Measurements from ENCODE around the gene IGHMBP2.
A peak's percentile ranks its signal among the peaks of the same experiment; 100 is the strongest.
"Not testable (repeated sequence)": the region's sequence is repeated elsewhere in the genome, so short reads cannot be mapped to it uniquely, and the experiment has no call there.

IGHMBP2 gene

DNA sequence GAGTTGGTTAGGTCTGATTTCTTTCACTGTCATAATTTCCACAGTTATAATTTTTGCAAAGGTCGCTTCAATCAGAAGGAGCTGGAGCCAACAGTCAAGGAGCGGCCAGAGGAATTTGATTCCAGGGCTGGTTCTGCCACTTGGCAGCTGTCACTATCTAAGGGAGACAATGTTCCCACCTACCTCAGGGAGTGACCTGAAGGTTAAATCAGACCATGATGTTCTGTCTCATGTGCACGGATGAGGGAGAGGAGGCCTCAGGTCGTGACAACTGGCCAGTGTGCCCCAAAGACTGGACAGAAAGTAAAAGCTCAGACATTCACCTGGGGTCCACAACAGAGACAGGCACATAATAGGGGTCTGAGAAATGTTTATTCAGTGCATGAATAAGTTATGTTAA lies 69.5 kb downstream of the IGHMBP2 start:
- ChIA-PET CTCF (interaction anchor here (1.6 kb wide), 1 partner anchor 17 kb away, joined by 4 read pairs; no protein-coding TSS in a partner anchor), POLR2A (no interaction called here)
- Histone ChIP-seq H3K4me1 (ENCODE audit: control extremely low read depth in 1 of 4, control insufficient read depth in 4 of 4, insufficient read depth in 4 of 4, low read length in 3 of 4) (peaks cover 0 to under 1% (median under 1%) of the 10 kb centered on the region in 4 experiments), H3K36me3 (ENCODE audit: control insufficient read depth in 4 of 4, insufficient read depth in 4 of 4, low read length in 3 of 4) (no peaks in the 10 kb centered on the region), H3K4me3 (ENCODE audit: control insufficient read depth in 1 of 7, extremely low read depth in 1 of 7, insufficient read depth in 4 of 7, low read depth in 2 of 7, low read length in 6 of 7) (no peak overlapping the region), H3K9me3 (ENCODE audit: control extremely low read depth in 1 of 5, control insufficient read depth in 4 of 5, insufficient read depth in 2 of 5, low read depth in 1 of 5, low read length in 4 of 5) (no peaks in the 10 kb centered on the region), H3K27me3 (replicated peaks in 2 of 5; ENCODE audit: control insufficient read depth in 4 of 5, insufficient read depth in 5 of 5, low read length in 4 of 5) (peaks cover 2 to 14% (median 3%) of the 10 kb centered on the region in 5 experiments), H3K27ac (ENCODE audit: insufficient read depth in 1 of 2, low read depth in 1 of 2, low read length in 2 of 2, poor library complexity in 1 of 2, severe bottlenecking in 2 of 2) (no peak overlapping the region)
- DNase-seq = no peak
- WGBS (ENCODE audit: insufficient coverage) = 87% methylated on average over 4 of the region's 4 CpGs

GRCh38 chr11:68973706-68974105 lies 70.0 kb downstream of the IGHMBP2 start:
- H3K4me3 ChIP-seq (ENCODE audit: control insufficient read depth in 1 of 7, extremely low read depth in 1 of 7, insufficient read depth in 4 of 7, low read depth in 2 of 7, low read length in 6 of 7); H3K36me3 ChIP-seq (ENCODE audit: control insufficient read depth in 4 of 4, insufficient read depth in 4 of 4, low read length in 3 of 4); H3K27ac ChIP-seq (ENCODE audit: insufficient read depth in 1 of 2, low read depth in 1 of 2, low read length in 2 of 2, poor library complexity in 1 of 2, severe bottlenecking in 2 of 2); H3K4me1 ChIP-seq (ENCODE audit: control extremely low read depth in 1 of 4, control insufficient read depth in 4 of 4, insufficient read depth in 4 of 4, low read length in 3 of 4); DNase-seq; H3K9me3 ChIP-seq (ENCODE audit: control extremely low read depth in 1 of 5, control insufficient read depth in 4 of 5, insufficient read depth in 2 of 5, low read depth in 1 of 5, low read length in 4 of 5); POLR2A ChIA-PET: not testable (repeated sequence)
- CTCF ChIA-PET = interaction anchor here (1.6 kb wide), 1 partner anchor 17 kb away, joined by 4 read pairs; no protein-coding TSS in a partner anchor
- H3K27me3 ChIP-seq (replicated peaks in 2 of 5; ENCODE audit: control insufficient read depth in 4 of 5, insufficient read depth in 5 of 5, low read length in 4 of 5) = peaks cover 2 to 10% (median 3%) of the 10 kb centered on the region in 5 experiments
- 92% methylated on average over 6 of the region's 12 CpGs for WGBS (ENCODE audit: insufficient coverage)

DNA sequence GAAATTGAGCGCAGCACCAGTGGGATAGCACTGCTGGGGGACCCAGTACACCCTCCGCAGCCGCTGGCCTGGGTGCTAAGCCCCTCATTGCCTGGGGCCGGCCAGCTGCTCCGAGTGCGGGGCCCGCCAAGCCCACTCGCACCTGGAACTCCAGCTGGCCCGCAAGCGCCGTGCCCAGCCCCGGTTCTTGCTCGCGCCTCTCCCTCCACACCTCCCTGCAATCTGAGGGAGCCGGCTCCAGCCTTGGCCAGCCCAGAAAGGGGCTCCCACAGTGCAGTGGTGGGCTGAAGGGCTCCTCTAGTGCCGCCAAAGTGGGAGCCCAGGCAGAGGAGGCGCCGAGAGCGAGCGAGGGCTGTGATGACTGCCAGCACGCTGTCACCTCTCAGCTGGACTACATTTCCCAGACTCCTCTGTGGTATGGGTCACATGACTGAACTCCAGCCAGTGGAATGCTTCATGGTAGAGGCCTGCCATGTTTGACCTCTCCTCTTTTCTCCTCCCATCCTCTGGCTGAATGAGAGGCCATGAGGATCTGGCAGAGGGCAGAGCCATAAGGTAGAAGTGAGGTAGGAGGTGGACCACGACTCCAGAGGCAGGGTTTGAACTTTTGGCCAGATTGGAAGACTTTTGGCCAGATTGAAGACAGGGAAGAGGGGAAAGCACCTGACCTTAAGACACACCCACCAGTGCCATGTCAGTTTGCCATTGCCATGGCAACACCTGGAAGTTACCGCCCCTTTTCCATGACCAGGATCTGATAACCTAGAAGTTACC lies 70.9 kb downstream of the IGHMBP2 start:
- Histone ChIP-seq H3K4me1 (ENCODE audit: control extremely low read depth in 1 of 4, control insufficient read depth in 4 of 4, insufficient read depth in 4 of 4, low read length in 3 of 4) (peaks cover 0 to 11% (median 10%) of the 10 kb centered on the region in 4 experiments), H3K4me3 (ENCODE audit: control insufficient read depth in 1 of 7, extremely low read depth in 1 of 7, insufficient read depth in 4 of 7, low read depth in 2 of 7, low read length in 6 of 7) (no peak overlapping the region), H3K36me3 (ENCODE audit: control insufficient read depth in 4 of 4, insufficient read depth in 4 of 4, low read length in 3 of 4) (no peaks in the 10 kb centered on the region), H3K27ac (ENCODE audit: insufficient read depth in 1 of 2, low read depth in 1 of 2, low read length in 2 of 2, poor library complexity in 1 of 2, severe bottlenecking in 2 of 2) (no peak overlapping the region), H3K9me3 (ENCODE audit: control extremely low read depth in 1 of 5, control insufficient read depth in 4 of 5, insufficient read depth in 2 of 5, low read depth in 1 of 5, low read length in 4 of 5) (no peaks in the 10 kb centered on the region), H3K27me3 (replicated peaks in 2 of 5; ENCODE audit: control insufficient read depth in 4 of 5, insufficient read depth in 5 of 5, low read length in 4 of 5) (peaks cover 0 to 11% (median 4%) of the 10 kb centered on the region in 5 experiments)
- CTCF ChIA-PET = interaction anchor here (1.6 kb wide), 1 partner anchor 18 kb away, joined by 4 read pairs; no protein-coding TSS in a partner anchor
- DNase-seq = peak in 2 of 3 donors; percentile 15 to 23
- POLR2A ChIA-PET = no interaction called here
- WGBS (ENCODE audit: insufficient coverage) = 87% methylated on average over 16 of the region's 23 CpGs

GRCh38 chr11:68976095-68976494 lies 72.4 kb downstream of the IGHMBP2 start:
- H3K27ac ChIP-seq (ENCODE audit: insufficient read depth in 1 of 2, low read depth in 1 of 2, low read length in 2 of 2, poor library complexity in 1 of 2, severe bottlenecking in 2 of 2) = no peak overlapping the region
- H3K4me3 ChIP-seq (ENCODE audit: control insufficient read depth in 1 of 7, extremely low read depth in 1 of 7, insufficient read depth in 4 of 7, low read depth in 2 of 7, low read length in 6 of 7) = no peak overlapping the region
- H3K36me3 ChIP-seq (ENCODE audit: control insufficient read depth in 4 of 4, insufficient read depth in 4 of 4, low read length in 3 of 4) = no peaks in the 10 kb centered on the region
- POLR2A ChIA-PET = no interaction called here
- 67% methylated on average over 4 of the region's 4 CpGs for WGBS (ENCODE audit: insufficient coverage)
- peaks cover 0 to 11% (median 10%) of the 10 kb centered on the region in 4 experiments for H3K4me1 ChIP-seq (ENCODE audit: control extremely low read depth in 1 of 4, control insufficient read depth in 4 of 4, insufficient read depth in 4 of 4, low read length in 3 of 4)
- CTCF ChIA-PET = no interaction called here
- H3K27me3 ChIP-seq (replicated peaks in 2 of 5; ENCODE audit: control insufficient read depth in 4 of 5, insufficient read depth in 5 of 5, low read length in 4 of 5) = peaks cover 0 to 9% (median 4%) of the 10 kb centered on the region in 5 experiments
- no peaks in the 10 kb centered on the region for H3K9me3 ChIP-seq (ENCODE audit: control extremely low read depth in 1 of 5, control insufficient read depth in 4 of 5, insufficient read depth in 2 of 5, low read depth in 1 of 5, low read length in 4 of 5)
- DNase-seq = no peak

GRCh38 chr11:68976563-68976962 lies 72.9 kb downstream of the IGHMBP2 start:
- ChIA-PET CTCF (interaction anchor here (0.8 to 1.3 kb wide), 2 partner anchors 10 to 21 kb away, joined by 4 to 5 read pairs; no protein-coding TSS in a partner anchor), POLR2A (no interaction called here)
- no peak for DNase-seq
- WGBS (ENCODE audit: insufficient coverage) = 100% methylated on average over 2 of the region's 4 CpGs
- Histone ChIP-seq H3K4me1 (ENCODE audit: control extremely low read depth in 1 of 4, control insufficient read depth in 4 of 4, insufficient read depth in 4 of 4, low read length in 3 of 4) (peaks cover 0 to 11% (median 10%) of the 10 kb centered on the region in 4 experiments), H3K27ac (ENCODE audit: insufficient read depth in 1 of 2, low read depth in 1 of 2, low read length in 2 of 2, poor library complexity in 1 of 2, severe bottlenecking in 2 of 2) (no peak overlapping the region), H3K27me3 (replicated peaks in 2 of 5; ENCODE audit: control insufficient read depth in 4 of 5, insufficient read depth in 5 of 5, low read length in 4 of 5) (peaks cover 0 to 9% (median 4%) of the 10 kb centered on the region in 5 experiments), H3K4me3 (ENCODE audit: control insufficient read depth in 1 of 7, extremely low read depth in 1 of 7, insufficient read depth in 4 of 7, low read depth in 2 of 7, low read length in 6 of 7) (no peak overlapping the region), H3K9me3 (ENCODE audit: control extremely low read depth in 1 of 5, control insufficient read depth in 4 of 5, insufficient read depth in 2 of 5, low read depth in 1 of 5, low read length in 4 of 5) (no peaks in the 10 kb centered on the region), H3K36me3 (ENCODE audit: control insufficient read depth in 4 of 4, insufficient read depth in 4 of 4, low read length in 3 of 4) (no peaks in the 10 kb centered on the region)

- ChIA-PET POLR2A (no interaction called here), CTCF (interaction anchor here (1.3 kb wide), 1 partner anchor 12 kb away, joined by 5 read pairs; no protein-coding TSS in a partner anchor)
- Histone ChIP-seq H3K4me3 (ENCODE audit: control insufficient read depth in 1 of 7, extremely low read depth in 1 of 7, insufficient read depth in 4 of 7, low read depth in 2 of 7, low read length in 6 of 7) (peak overlapping the region in 1 of 7 experiments; percentile 11), H3K27ac (ENCODE audit: insufficient read depth in 1 of 2, low read depth in 1 of 2, low read length in 2 of 2, poor library complexity in 1 of 2, severe bottlenecking in 2 of 2) (no peak overlapping the region), H3K36me3 (ENCODE audit: control insufficient read depth in 4 of 4, insufficient read depth in 4 of 4, low read length in 3 of 4) (no peaks in the 10 kb centered on the region), H3K9me3 (ENCODE audit: control extremely low read depth in 1 of 5, control insufficient read depth in 4 of 5, insufficient read depth in 2 of 5, low read depth in 1 of 5, low read length in 4 of 5) (peaks cover 0 to 5% (median 4%) of the 10 kb centered on the region in 5 experiments), H3K27me3 (replicated peaks in 2 of 5; ENCODE audit: control insufficient read depth in 4 of 5, insufficient read depth in 5 of 5, low read length in 4 of 5) (peaks cover 0 to 9% (median 5%) of the 10 kb centered on the region in 5 experiments), H3K4me1 (ENCODE audit: control extremely low read depth in 1 of 4, control insufficient read depth in 4 of 4, insufficient read depth in 4 of 4, low read length in 3 of 4) (peaks cover 0 to 11% (median 10%) of the 10 kb centered on the region in 4 experiments)
- WGBS (ENCODE audit: insufficient coverage) = 69% methylated on average over 12 of the region's 14 CpGs
- DNase-seq = no peak
Observed at GRCh38 chr11:68977781-68978625, 74.3 kb downstream of the IGHMBP2 start.

All from common myeloid progenitor, CD34-positive (primary cell).